B cell (primary cell): ENCODE measurements around the gene BSND. TPM values are rescaled to one million over a fixed set of nuclear protein-coding genes. Genes with fewer than 3 reads are reported as not detected.

ENCODE experiments used
- ATAC-seq: fragments of 200-7000 bp; cut with Tn5 transposase; one replicate; pipeline ENCODE4 v1.10.0; 2021; ENCODE audit warnings: low read depth, mild to moderate bottlenecking, moderate number of reproducible peaks, moderate library complexity
- CTCF ChIA-PET: fragments of 350-600 bp; sonication (Branson Sonifier 250); formaldehyde crosslinking; loops from one replicate; lab custom pipeline; 2021; ENCODE audit warnings: antibody characterized with exemption, inconsistent platforms; lab: Charles Lee
- POLR2A ChIA-PET: fragments of 350-600 bp; sonication (Branson Sonifier 250); formaldehyde crosslinking; loops from one replicate; lab custom pipeline; 2021; ENCODE audit warnings: antibody characterized with exemption; lab: Charles Lee
- DNase-seq: peaks from one replicate; pipeline ENCODE4 v3.0.0; 2013
- H2AFZ ChIP-seq: 2 replicates; pipeline ENCODE4 v1.6.1; 2012; ENCODE audit warnings: mild to moderate bottlenecking, low read depth, low read length; ENCODE audit not compliant: insufficient read depth, poor library complexity, severe bottlenecking
- H3K27ac ChIP-seq, 2 donors: 1 replicate in 1 of 2; 2 replicates in 1 of 2; pipeline ENCODE4 v1.5.1; 2012 to 2013; ENCODE audit warnings: low read length in 2 of 2, mild to moderate bottlenecking in 2 of 2, moderate library complexity in 1 of 2
- H3K27me3 ChIP-seq, 4 experiments: fragments of 200-600 bp in 1 of 4; sonication (generic) in 1 of 4; replicated peaks in 1 of 4; 1 replicate in 2 of 4; 2 replicates in 2 of 4; pipeline versions ENCODE4 v1.6.1 to v1.7.0; 2013 to 2016; ENCODE audit warnings: low read length in 3 of 4, mild to moderate bottlenecking in 2 of 4, mixed read lengths in 1 of 4, moderate library complexity in 1 of 4; ENCODE audit not compliant: insufficient read depth in 4 of 4, control insufficient read depth in 3 of 4; ENCODE audit errors: control extremely low read depth in 1 of 4
- H3K36me3 ChIP-seq, 2 experiments: replicated peaks in 1 of 2; 1 replicate in 1 of 2; 2 replicates in 1 of 2; pipeline versions ENCODE4 v1.6.1 to v1.7.1; 2013; ENCODE audit warnings: low read length in 1 of 2; ENCODE audit not compliant: insufficient read depth in 2 of 2, control insufficient read depth in 1 of 2; ENCODE audit errors: control extremely low read depth in 1 of 2, extremely low read depth in 1 of 2
- H3K4me1 ChIP-seq, 2 donors: fragments of 200-600 bp in 1 of 2; sonication (generic) in 1 of 2; 1 replicate in 1 of 2; 2 replicates in 1 of 2; pipeline versions ENCODE4 v1.5.1 to v1.6.1; 2013 to 2017; ENCODE audit warnings: low read length in 2 of 2; ENCODE audit not compliant: control insufficient read depth in 2 of 2, insufficient read depth in 2 of 2
- H3K4me2 ChIP-seq: replicated peaks from 2 replicates; pipeline ENCODE3; 2012; ENCODE audit warnings: mild to moderate bottlenecking, low read depth, low read length; ENCODE audit not compliant: poor library complexity, severe bottlenecking
- H3K4me3 ChIP-seq, 5 experiments: fragments of 200-600 bp in 1 of 5; sonication (generic) in 1 of 5; 1 replicate in 3 of 5; 2 replicates in 2 of 5; pipeline versions ENCODE4 v1.5.1 to v1.7.0; 2011 to 2016; ENCODE audit warnings: low read length in 4 of 5, mild to moderate bottlenecking in 4 of 5, low read depth in 2 of 5, control low read depth in 1 of 5, moderate library complexity in 1 of 5; ENCODE audit not compliant: insufficient read depth in 1 of 5; ENCODE audit errors: control extremely low read depth in 1 of 5, extremely low read depth in 1 of 5
- H3K79me2 ChIP-seq: fragments of 200-600 bp; sonication (generic); one replicate; pipeline ENCODE4 v1.6.0; 2016; ENCODE audit warnings: low read length; ENCODE audit not compliant: control insufficient read depth, insufficient read depth
- H3K9ac ChIP-seq: fragments of 200-600 bp; sonication (generic); 2 replicates; pipeline ENCODE4 v1.6.1; 2017; ENCODE audit warnings: mild to moderate bottlenecking, low read length, moderate library complexity
- H3K9me3 ChIP-seq, 3 donors: one replicate each; pipeline versions ENCODE4 v1.6.1 to v1.7.1; 2013; ENCODE audit warnings: low read length in 2 of 3; ENCODE audit not compliant: control insufficient read depth in 2 of 3, insufficient read depth in 1 of 3; ENCODE audit errors: control extremely low read depth in 1 of 3
- H4K20me1 ChIP-seq: 2 replicates; pipeline ENCODE4 v1.6.0; 2012; ENCODE audit warnings: mild to moderate bottlenecking, low read length; ENCODE audit not compliant: insufficient read depth, control insufficient read depth, poor library complexity, severe bottlenecking
- H3K27ac Mint-ChIP-seq: one replicate; pipeline ENCODE4 v1.8.0; 2021; ENCODE audit warnings: mixed read lengths
- H3K27me3 Mint-ChIP-seq: one replicate; pipeline ENCODE4 v1.8.0; 2021; ENCODE audit warnings: mixed read lengths
- H3K4me1 Mint-ChIP-seq: one replicate; pipeline ENCODE4 v1.8.0; 2021; ENCODE audit warnings: mixed read lengths
- H3K4me3 Mint-ChIP-seq: one replicate; pipeline ENCODE4 v1.8.0; 2021; ENCODE audit warnings: mixed read lengths
- H3K9me3 Mint-ChIP-seq: one replicate; pipeline ENCODE4 v1.8.0; 2022; ENCODE audit warnings: mixed read lengths; ENCODE audit not compliant: insufficient read depth
- EZH2 ChIP-seq: IDR thresholded peaks from 2 replicates; pipeline ENCODE4 v1.6.1; 2012; ENCODE audit warnings: borderline replicate concordance, low read depth, mild to moderate bottlenecking, moderate library complexity, low read length; ENCODE audit not compliant: insufficient read depth, poor library complexity, severe bottlenecking
- WGBS: methylation state at CpG from one replicate; pipeline ENCODE4 v1.1.5; 2013; ENCODE audit warnings: missing lambda C conversion rate; ENCODE audit not compliant: insufficient coverage; 5-methylcytosine and 5-hydroxymethylcytosine counted together
- intact Hi-C: fragments of 100-400 bp; cut with micrococcal nuclease; formaldehyde crosslinking; loops from one replicate; pipeline ENCODE4 v1.10.0; 2022
- polyA plus RNA-seq: library from polyadenylated mRNA; depleted of rRNA; stranded (reverse); fragments of >200 nt; gene quantifications from 2 replicates; pipeline ENCODE4 v1.2.3, GENCODE V29; 2012
- total RNA-seq, 2 donors: library from RNA; stranded (reverse); fragments of 120-200 nt in 1 of 2; gene quantifications; 1 replicate in 1 of 2; 2 replicates in 1 of 2; pipeline versions ENCODE4 v1.2.3 to v1.2.4, GENCODE V29; 2013 to 2022
- TF ChIP-seq, protein P1 (sequence below): fragments of 200-600 bp; IDR thresholded peaks from one replicate; pipeline ENCODE4 v1.8.0; 2022; ENCODE audit warnings: antibody characterized with exemption, mild to moderate bottlenecking

The BSND gene
- total and polyA plus RNA-seq, 2 donors (not counting 1 experiment from before 2014, with no cell fraction given), result not detected

DNA sequence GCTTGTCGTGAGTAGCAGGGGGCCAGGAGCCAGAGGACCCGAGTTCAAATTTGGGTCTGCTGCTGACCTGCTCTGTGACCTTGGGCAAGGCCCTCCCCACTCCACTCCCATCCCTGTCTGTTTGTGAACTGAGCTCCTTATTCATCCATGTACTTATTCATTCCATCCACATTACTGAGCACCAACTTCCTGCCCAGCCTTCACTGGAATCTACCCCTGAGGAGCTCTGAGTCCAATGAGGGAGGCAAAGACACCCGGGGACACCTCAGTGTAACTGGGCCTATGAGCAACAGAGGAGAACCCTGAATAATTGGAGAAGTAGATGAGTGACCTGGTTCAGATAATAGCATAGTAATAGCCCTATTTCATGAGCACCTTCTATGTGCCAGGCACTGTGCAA lies 8.9 kb downstream of the BSND start:
- Histone ChIP-seq H4K20me1 (no peaks in the 10 kb centered on the region), H3K79me2 (no peaks in the 10 kb centered on the region), H3K4me3 (no peak overlapping the region), H3K4me2 (no peak overlapping the region), H3K27me3 (peaks cover 0 to 3% (median 0%) of the 10 kb centered on the region in 4 experiments), H3K36me3 (no peaks in the 10 kb centered on the region), H3K9ac (no peak overlapping the region), H3K27ac (no peak overlapping the region), H3K4me1 (no peaks in the 10 kb centered on the region), H3K9me3 (peaks cover 0 to 11% (median 0%) of the 10 kb centered on the region in 3 donors), H2AFZ (no peak overlapping the region)
- Mint-ChIP-seq H3K4me1 (no peaks in the 10 kb centered on the region), H3K9me3 (no peaks in the 10 kb centered on the region), H3K27ac (no peak overlapping the region), H3K4me3 (no peak overlapping the region), H3K27me3 (peaks cover 8% of the 10 kb centered on the region)
- DNase-seq, result no peak
- intact Hi-C loops, result no loop called here
- TF ChIP-seq, protein P1, sequence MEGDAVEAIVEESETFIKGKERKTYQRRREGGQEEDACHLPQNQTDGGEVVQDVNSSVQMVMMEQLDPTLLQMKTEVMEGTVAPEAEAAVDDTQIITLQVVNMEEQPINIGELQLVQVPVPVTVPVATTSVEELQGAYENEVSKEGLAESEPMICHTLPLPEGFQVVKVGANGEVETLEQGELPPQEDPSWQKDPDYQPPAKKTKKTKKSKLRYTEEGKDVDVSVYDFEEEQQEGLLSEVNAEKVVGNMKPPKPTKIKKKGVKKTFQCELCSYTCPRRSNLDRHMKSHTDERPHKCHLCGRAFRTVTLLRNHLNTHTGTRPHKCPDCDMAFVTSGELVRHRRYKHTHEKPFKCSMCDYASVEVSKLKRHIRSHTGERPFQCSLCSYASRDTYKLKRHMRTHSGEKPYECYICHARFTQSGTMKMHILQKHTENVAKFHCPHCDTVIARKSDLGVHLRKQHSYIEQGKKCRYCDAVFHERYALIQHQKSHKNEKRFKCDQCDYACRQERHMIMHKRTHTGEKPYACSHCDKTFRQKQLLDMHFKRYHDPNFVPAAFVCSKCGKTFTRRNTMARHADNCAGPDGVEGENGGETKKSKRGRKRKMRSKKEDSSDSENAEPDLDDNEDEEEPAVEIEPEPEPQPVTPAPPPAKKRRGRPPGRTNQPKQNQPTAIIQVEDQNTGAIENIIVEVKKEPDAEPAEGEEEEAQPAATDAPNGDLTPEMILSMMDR, result no peak
- TF ChIP-seq EZH2, result no peak
- 94% methylated on average over 2 of the region's 3 CpGs for WGBS
- ATAC-seq, result no peak
- POLR2A ChIA-PET, result no interaction called here
- CTCF ChIA-PET, result no interaction called here

DNA sequence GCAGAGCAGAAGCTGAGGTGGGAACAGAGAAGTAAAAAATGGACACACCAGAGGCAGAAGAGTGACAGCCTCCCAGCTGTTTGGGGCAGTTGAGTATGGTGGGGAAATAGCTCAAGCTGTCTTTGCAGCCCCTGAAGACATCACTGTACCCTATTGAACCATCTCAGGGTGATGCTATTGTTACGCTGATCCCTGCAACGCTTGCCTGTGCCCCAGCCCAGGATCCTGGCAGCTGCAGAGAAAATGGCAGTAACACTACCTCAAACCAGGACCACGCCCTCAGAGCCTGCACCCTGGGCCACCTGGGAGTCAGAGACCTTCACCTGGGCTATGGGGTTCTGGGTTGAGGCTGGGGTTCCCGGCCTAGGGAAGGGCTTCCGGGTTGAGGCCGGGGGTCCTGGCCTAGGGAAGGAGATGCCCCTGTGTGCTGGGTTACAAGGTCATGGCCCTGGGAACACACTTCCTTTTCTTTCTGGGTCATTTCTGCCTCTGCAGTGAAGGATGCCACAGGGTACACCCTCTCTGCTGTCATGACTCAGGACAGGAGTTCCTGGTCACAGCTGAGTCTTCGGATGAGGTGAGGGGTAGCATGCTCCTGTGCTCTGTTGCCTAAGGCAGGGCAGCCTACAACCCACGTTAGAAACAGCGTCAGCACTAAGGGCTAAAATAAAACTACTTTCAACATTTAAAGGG lies 11.6 kb downstream of the BSND start:
- POLR2A ChIA-PET, result no interaction called here
- Histone ChIP-seq H3K4me2 (no peak overlapping the region), H3K27ac (no peak overlapping the region), H2AFZ (no peak overlapping the region), H3K4me1 (no peaks in the 10 kb centered on the region), H3K36me3 (no peaks in the 10 kb centered on the region), H3K27me3 (no peaks in the 10 kb centered on the region), H3K79me2 (no peaks in the 10 kb centered on the region), H3K9me3 (peaks cover 0 to 11% (median 0%) of the 10 kb centered on the region in 3 donors), H3K4me3 (no peak overlapping the region), H4K20me1 (no peaks in the 10 kb centered on the region), H3K9ac (no peak overlapping the region)
- no peak for ATAC-seq
- DNase-seq, result no peak
- peaks cover 24% of the 10 kb centered on the region for H3K27me3 Mint-ChIP-seq
- CTCF ChIA-PET, result no interaction called here
- intact Hi-C loops, result no loop called here
- TF ChIP-seq, protein P1, result no peak
- no peak for TF ChIP-seq EZH2
- 87% methylated on average over 6 of the region's 9 CpGs for WGBS
- no peak overlapping the region for H3K27ac Mint-ChIP-seq
- H3K4me1 Mint-ChIP-seq, result no peaks in the 10 kb centered on the region
- no peaks in the 10 kb centered on the region for H3K9me3 Mint-ChIP-seq
- no peak overlapping the region for H3K4me3 Mint-ChIP-seq
